AG04450 (cell line): ENCODE measurements around the gene ELAC1. TPM values are rescaled to one million over a fixed set of nuclear protein-coding genes. Genes with fewer than 3 reads are reported as not detected.

Experiments used
- CTCF ChIA-PET: fragments of 300-600, 350-600 bp; formaldehyde crosslinking; extraction: SDS; loops from one replicate; lab custom pipeline; 2022; ENCODE audit warnings: antibody characterized with exemption, inconsistent platforms; lab: Charles Lee
- POLR2A ChIA-PET: fragments of 350-600 bp; formaldehyde crosslinking; extraction: SDS; loops from one replicate; lab custom pipeline; 2021; ENCODE audit warnings: antibody characterized with exemption, inconsistent platforms; lab: Yijun Ruan, JAX
- DNase-seq: peaks from one replicate; pipeline ENCODE4 v3.0.0-alpha.2; 2011; ENCODE audit warnings: low read depth, low spot score
- H3K27ac ChIP-seq: one replicate; pipeline ENCODE4 v1.5.1; 2012; ENCODE audit warnings: low read depth, low read length, control low read depth
- H3K27me3 ChIP-seq: one replicate; pipeline ENCODE4 v1.6.0; 2012; ENCODE audit warnings: low read length; ENCODE audit not compliant: control insufficient read depth, insufficient read depth
- H3K4me3 ChIP-seq: 2 replicates; pipeline ENCODE4 v1.5.1; 2011; ENCODE audit warnings: mild to moderate bottlenecking, low read depth, low read length, control low read depth
- H3K9me3 ChIP-seq: 2 replicates; pipeline ENCODE4 v1.5.1; 2012; ENCODE audit warnings: low read length; ENCODE audit not compliant: control insufficient read depth, insufficient read depth
- polyA plus RNA-seq: library from polyadenylated mRNA; depleted of rRNA; stranded (reverse); fragments of >200 nt; gene quantifications from 2 replicates; pipeline ENCODE4 v1.2.3, GENCODE V29; 2011; rRNA removed
- small RNA-seq: library from RNA; depleted of rRNA; stranded (forward); fragments of <200 nt; gene quantifications from one replicate; pipeline ENCODE3, GENCODE V24; 2012; ENCODE audit warnings: low read depth; ENCODE audit not compliant: insufficient read length
- TF ChIP-seq, protein P1 (sequence below): IDR thresholded peaks from 2 replicates; pipeline ENCODE4 v1.5.1; 2011; ENCODE audit warnings: low read depth, low read length, control low read depth, inconsistent platforms

Gene ELAC1
- polyA plus RNA-seq, 1 experiment: 9.1 TPM

DNA sequence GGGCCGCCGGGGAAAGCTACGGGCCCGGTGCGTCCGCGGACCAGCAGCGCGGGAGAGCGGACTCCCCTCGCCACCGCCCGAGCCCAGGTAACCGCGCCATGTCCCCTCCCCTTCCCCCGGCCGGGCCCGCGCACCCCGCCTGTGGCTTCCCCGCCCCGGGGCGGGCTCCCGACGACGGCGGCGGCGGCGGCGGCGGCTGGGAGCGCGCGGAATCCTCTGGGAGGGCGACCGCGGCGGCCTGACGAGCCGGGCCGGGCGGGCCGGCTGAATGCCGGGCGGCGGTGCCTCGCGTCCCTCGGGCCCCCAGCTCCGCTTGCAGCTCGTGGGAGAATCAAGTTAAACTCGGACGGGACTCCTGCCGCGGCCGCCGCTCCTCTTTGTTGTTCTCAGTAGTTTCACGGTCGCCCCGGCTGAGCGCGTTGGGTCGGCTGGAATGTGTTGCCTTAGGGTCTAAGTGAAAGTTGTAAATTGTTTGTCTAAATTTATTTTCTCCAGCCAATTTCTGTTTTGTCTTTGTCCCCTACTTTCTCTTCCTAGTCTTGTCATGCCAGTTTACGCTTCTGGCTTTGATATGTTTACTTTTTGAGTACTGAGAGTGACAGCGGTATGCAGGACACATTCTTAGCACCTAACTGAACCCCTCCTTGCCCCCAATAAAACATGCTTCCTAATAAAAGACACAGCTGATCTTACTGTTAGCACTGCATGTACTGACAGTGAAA is 62.9 kb downstream of the ELAC1 start:
- H3K27me3 ChIP-seq: no peaks in the 10 kb centered on the region
- DNase-seq: no peak
- POLR2A ChIA-PET: interaction anchor here (0.6 to 2.6 kb wide), 11 partner anchors 9 to 184 kb away, joined by 3 to 13 read pairs (median 3); partner anchors contain the start of genes ELAC1, ME2 and MEX3C
- H3K27ac ChIP-seq: peak overlapping the region; percentile 75
- CTCF ChIA-PET: interaction anchor here (0.6 to 1.6 kb wide), 4 partner anchors 21 to 637 kb away, joined by 3 to 8 read pairs (median 4); partner anchors contain the start of gene MRO
- no peaks in the 10 kb centered on the region; the same call in 1 of the 2 replicates for H3K9me3 ChIP-seq
- TF ChIP-seq, protein P1, sequence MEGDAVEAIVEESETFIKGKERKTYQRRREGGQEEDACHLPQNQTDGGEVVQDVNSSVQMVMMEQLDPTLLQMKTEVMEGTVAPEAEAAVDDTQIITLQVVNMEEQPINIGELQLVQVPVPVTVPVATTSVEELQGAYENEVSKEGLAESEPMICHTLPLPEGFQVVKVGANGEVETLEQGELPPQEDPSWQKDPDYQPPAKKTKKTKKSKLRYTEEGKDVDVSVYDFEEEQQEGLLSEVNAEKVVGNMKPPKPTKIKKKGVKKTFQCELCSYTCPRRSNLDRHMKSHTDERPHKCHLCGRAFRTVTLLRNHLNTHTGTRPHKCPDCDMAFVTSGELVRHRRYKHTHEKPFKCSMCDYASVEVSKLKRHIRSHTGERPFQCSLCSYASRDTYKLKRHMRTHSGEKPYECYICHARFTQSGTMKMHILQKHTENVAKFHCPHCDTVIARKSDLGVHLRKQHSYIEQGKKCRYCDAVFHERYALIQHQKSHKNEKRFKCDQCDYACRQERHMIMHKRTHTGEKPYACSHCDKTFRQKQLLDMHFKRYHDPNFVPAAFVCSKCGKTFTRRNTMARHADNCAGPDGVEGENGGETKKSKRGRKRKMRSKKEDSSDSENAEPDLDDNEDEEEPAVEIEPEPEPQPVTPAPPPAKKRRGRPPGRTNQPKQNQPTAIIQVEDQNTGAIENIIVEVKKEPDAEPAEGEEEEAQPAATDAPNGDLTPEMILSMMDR: no peak
- H3K4me3 ChIP-seq: peak overlapping the region; percentile 78

DNA sequence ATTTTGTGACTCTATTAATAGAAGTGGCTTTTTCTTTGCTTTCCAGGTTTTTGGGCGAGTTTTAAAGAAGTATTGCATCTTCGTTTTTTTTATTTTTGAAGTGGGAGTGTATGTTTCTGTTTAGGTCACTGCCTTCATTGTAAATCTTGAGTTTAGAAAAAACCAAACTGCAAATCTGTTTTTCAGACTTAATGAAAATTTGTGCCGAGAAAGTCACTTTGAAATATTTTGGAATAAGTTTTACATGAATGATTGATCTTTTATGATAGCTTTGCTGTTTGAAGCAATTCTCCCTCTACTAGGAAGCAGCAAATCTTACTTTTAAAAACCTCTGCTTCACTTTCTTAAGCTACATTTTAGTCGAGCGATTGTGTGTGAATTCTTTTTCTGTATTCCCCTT is 64.4 kb downstream of the ELAC1 start:
- CTCF ChIA-PET: interaction anchor here (1.6 kb wide), 2 partner anchors 19 to 212 kb away, joined by 4 to 8 read pairs; partner anchors contain the start of gene MRO
- TF ChIP-seq, protein P1: no peak
- no peak overlapping the region for H3K27ac ChIP-seq
- H3K27me3 ChIP-seq: no peaks in the 10 kb centered on the region
- DNase-seq: no peak
- H3K4me3 ChIP-seq: peak overlapping the region; percentile 78
- POLR2A ChIA-PET: interaction anchor here (0.7 kb wide), 1 partner anchor 64 kb away, joined by 3 read pairs; no protein-coding TSS in a partner anchor
- no peaks in the 10 kb centered on the region; the same call in 1 of the 2 replicates for H3K9me3 ChIP-seq

DNA sequence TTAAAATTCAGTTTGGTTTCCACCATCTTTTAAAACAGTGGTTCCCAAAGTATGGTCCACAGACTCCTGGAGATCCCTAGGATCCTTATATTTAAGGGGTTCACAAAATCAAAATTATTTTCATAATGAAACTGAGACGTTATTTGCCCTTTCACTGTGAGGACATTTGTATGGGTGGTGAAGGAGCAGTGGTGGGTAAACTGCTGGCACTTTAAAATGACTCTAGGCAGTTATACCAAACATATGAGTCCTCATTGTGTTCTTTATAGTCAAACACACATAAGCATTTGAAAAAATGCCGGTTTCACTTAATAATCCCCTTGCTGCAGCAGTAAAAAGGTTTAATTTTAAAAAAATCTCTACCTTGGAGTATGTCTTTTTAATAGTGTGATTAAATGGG is 69.4 kb downstream of the ELAC1 start:
- Histone ChIP-seq H3K27me3 (no peaks in the 10 kb centered on the region), H3K4me3 (no peak overlapping the region), H3K27ac (no peak overlapping the region), H3K9me3 (no peaks in the 10 kb centered on the region; the same call in 1 of the 2 replicates)
- DNase-seq: no peak
- TF ChIP-seq, protein P1: no peak
- ChIA-PET POLR2A (no interaction called here), CTCF (interaction anchor here (6.3 kb wide), 1 partner anchor 14 kb away, joined by 52 read pairs; no protein-coding TSS in a partner anchor)

Small RNA genes lying within 50 kb of the gene (small RNA-seq; reads per million reads assigned to genes)
- gene RF00019: not detected

Other genes starting within 250 kb of the ELAC1 start
- 0.06 and 0.27 TPM in 2 replicates for gene MRO, start 148.0 kb upstream of the ELAC1 start, polyA plus RNA-seq
- 38.6 and 51.3 TPM in 2 replicates for gene ME2, start 88.9 kb upstream of the ELAC1 start, polyA plus RNA-seq
- 92.1 and 139 TPM in 2 replicates for gene SMAD4, start 62.2 kb downstream of the ELAC1 start, polyA plus RNA-seq
- 63.5 and 69.7 TPM in 2 replicates for gene MEX3C, start 229.6 kb downstream of the ELAC1 start, polyA plus RNA-seq